ENCODE results near the gene CREB3L2.

CREB3L2 gene

DNA sequence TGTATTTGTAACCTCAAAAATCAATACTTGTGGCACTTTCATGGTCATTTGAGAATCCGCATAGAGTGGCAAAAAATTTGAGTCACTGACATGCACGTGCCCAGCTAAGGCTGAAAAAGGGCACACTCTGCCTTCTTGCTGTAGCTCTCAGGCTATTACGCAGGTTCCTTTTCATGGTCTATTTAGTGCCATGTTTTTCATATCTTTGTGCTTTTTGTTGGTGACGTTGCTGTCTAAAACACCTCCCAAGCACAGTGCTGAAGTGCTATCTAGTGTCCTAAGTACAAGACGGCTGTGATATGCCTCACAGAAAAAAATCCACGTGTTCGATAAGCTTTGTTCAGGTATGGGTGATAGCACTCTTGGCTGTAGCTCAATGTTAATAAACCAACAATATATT lies 50.9 kb downstream of the CREB3L2 start:
- DNase-seq (ENCODE audit: low spot score), result no peak

DNA sequence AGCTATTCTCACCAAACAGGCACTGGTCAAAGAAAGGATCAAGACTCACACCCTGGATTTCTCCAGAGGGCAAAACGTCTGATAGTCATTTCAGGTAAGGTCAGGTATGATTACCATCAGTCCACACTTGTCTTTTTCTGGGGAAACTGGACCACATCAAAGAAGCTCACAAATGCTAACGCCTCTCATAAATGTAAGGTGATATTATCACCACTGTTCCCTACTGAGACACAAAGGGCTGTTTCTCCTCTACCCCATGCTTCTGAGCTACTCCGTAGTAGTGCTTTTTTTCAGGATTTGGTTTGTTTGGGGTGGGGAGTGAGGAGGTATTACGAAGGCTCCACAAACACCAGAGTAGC lies 51.6 kb downstream of the CREB3L2 start:
- no peak for DNase-seq (ENCODE audit: low spot score)

DNA sequence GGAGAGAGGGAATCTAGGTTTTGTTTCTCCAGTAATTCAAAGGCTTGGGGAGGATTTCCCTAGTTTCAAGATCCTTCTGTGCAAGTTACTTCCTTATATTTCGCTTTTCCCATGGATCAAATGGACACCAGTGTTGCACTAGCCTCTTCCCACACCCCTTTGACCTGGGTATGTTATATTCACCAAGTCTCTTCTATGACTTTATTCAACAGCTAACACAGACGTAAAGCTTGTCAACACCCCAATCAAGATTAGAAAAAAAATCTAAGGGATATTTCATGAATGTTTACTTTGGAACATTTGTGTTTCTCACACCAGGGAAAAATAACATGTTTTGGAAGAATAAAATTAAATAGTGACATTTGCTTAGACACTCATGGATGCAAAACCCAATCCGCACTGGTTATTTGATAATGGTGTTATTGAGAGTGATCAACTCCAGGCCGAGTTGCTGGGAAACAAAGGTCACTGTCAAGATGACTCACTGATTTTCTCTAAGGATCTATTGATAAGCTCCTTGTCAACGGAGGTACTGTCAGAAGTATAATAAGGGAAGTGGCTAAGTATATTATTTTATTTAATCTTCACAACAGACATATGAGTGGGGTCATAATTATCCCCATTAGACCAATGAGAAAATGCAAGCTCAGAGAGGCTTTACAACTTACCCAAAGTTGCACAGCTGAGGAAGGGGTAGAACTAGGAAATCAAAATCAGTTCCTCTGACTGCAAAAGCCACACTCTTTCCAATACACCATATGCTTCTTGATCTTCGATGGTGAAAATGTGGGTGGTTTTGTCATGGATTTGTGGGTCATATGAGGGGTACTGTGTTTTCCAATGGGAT lies 52.2 kb downstream of the CREB3L2 start:
- no peak for DNase-seq (ENCODE audit: low spot score)

DNA sequence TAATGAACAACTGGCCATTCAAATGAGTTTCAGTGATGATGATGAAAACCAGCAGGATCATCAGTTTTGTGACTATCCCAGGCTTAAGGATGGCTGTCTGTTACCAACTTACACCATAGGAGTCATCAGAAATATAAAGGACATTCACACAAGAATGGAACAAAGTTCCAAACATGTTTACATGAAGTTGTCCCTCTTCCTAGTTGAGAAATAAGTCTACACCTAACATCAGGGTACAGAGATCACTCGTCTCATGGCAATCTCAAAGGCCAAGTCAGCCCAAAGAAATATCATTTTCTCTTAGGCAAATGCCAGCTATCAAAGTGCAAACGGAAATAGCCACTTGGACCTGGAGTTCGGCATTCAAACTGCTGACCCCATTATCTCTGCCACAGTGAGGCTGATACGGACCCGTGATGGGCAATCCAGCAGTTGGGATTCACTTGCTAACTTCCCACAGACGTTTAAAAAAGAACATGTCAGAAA lies 53.0 kb downstream of the CREB3L2 start:
- no peak for DNase-seq (ENCODE audit: low spot score)

DNA sequence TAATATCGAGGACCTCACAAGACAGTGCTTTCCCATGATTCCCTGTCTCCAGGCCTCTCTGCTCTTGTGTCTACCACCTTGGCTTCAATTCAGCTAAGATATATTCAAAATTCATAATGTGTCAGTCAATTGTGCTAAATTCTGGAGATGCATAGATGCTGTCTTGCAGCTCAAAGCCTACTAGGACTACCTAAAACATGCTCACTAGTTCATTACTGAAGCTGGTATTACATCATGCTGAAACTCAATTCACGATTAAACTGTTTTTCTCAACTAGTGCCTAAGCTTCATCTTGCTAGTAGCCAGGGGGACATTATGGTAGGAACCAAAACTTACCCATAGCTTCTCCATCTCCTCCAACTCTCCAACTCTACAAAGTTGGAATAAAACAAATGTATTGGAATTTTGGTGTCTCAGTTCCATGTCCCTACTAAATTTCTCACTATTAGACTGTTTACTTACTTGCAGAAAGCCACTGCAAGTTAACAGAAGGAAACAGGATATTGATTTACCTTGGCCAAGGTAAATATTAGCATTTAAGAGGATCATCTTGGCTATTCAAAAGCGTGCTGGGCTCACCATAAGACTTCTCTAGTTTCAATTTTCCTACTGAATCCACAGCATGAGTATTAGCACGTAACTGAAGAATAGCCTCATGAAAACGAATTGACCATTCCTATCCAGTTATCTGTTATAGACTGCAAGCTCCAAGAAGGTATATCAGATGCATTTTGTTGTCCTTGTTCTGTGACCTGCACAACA lies 53.6 kb downstream of the CREB3L2 start:
- DNase-seq (ENCODE audit: low spot score), result no peak

DNA sequence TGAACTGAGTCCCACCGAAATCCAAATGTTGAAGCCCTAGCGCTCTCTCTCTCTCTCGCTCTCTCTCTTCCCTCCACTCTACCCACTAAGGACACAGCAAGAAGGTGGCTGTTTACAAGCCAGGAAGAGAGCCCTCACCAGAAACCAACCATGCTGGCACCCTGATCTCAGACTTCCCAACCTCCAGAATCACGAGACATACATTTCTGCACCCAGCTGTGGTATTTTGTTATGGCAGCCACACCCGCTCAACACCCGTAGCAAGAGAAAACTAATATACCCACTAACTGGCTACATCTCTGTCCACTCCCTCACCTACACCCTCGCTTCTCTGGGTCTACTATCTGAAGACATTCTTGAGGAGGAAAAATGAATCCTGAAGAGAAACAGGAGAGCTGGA lies 54.8 kb downstream of the CREB3L2 start:
- DNase-seq (ENCODE audit: low spot score), result no peak

DNA sequence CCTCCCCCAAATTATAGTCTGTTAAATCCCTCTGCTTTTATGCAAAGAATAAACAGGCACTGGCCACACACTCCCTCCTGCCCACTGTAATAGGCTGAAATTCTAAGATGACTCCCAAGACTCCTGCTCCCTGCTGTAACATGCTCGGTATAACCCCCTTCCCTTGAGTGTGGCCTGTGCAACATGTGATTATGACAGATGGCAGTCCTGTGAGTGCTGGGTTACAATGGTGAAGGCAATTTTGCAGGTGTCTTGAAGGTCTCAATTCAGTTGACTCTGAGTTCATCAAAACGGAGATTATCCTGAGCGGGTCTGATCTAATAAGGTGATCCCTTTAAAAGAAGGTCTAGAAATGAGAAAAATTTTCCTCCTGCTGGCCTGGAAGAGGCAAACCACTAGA lies 55.9 kb downstream of the CREB3L2 start:
- DNase-seq (ENCODE audit: low spot score), result no peak

- DNase-seq (ENCODE audit: low spot score), result no peak
Observed at GRCh38 chr7:137944168-137944567, 57.7 kb downstream of the CREB3L2 start.

GRCh38 chr7:137943132-137943551 lies 58.7 kb downstream of the CREB3L2 start:
- DNase-seq (ENCODE audit: low spot score), result no peak

- DNase-seq (ENCODE audit: low spot score), result no peak
Observed at GRCh38 chr7:137942484-137943115, 59.3 kb downstream of the CREB3L2 start.

- no peak for DNase-seq (ENCODE audit: low spot score)
Observed at GRCh38 chr7:137940656-137941518, 61.0 kb downstream of the CREB3L2 start.

DNA sequence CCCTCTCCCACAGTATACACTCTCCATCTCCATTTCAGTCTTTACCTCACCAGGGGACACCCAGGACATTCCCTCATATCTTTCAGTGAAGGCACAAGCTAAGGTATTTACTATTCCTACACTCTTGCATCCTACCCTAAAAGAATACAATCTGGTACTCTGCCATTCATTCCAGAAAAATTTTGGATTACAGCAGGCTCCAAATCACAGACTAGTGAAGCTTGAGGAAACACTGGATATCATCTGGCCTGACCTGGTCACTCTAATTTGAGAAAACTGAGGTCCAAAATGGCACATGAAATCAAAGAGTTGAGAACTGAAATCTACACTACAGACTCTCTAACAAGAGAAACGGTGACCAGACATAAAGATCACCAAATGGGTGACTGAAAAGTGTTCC lies 61.7 kb downstream of the CREB3L2 start:
- no peak for DNase-seq (ENCODE audit: low spot score)

GRCh38 chr7:137937202-137937560 lies 64.7 kb downstream of the CREB3L2 start:
- no peak for DNase-seq (ENCODE audit: low spot score)

DNA sequence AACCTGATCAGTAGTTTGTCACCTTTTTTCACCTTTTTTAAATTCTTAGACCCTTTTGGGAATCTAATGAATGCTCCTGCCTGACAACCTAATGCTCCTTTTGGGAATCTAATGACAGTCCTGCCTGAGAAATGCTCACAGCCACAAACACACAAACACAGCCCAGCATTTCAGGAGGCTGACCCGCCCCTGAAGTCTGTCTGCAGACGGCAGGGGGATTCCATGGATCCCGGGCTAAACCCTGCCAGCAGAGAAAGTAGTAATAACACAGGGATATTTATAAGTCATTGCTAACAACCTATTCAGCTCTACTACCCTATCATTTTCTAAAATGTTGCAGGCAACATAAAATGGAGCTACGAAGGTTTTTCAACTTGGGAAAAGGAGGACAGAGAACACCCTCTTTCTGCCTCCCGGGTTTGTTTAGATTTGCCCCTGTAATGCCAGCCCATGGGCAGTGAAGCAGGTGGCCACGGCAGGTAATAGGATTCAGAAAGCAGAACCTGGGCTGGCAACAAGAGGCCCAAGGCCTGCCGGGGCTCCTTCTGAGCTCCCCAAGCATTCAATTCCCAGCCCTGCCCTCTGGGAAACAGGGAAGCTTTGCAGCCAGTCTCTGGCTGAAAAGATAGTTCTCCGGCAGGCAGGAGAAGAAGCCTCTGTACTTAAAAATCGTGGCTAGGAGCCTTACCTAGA lies 65.2 kb downstream of the CREB3L2 start:
- DNase-seq (ENCODE audit: low spot score), result no peak

GRCh38 chr7:137935884-137936508 lies 65.9 kb downstream of the CREB3L2 start:
- peak; percentile 25 for DNase-seq (ENCODE audit: low spot score)

- DNase-seq (ENCODE audit: low spot score), result peak; percentile 29
Observed at GRCh38 chr7:137934941-137935883, 66.7 kb downstream of the CREB3L2 start.

- DNase-seq (ENCODE audit: low spot score), result no peak
Observed at GRCh38 chr7:137934176-137934826, 67.6 kb downstream of the CREB3L2 start.

- DNase-seq (ENCODE audit: low spot score), result no peak
Observed at GRCh38 chr7:137933270-137934017, 68.4 kb downstream of the CREB3L2 start.

All from CD4-positive, alpha-beta T cell treated with Interleukin-15 for 4 hours (primary cell).